Ovary (tissue), 3 donors: Measurements from ENCODE around the gene CFAP20.
"Not testable (repeated sequence)": the region's sequence is repeated elsewhere in the genome, so short reads cannot be mapped to it uniquely, and the experiment has no call there.

Source experiments
- CTCF ChIP-seq, 3 donors: fragments of 450-650 bp in 2 of 3; fragments of 200-600 bp in 1 of 3; IDR thresholded peaks; one replicate each; pipeline versions ENCODE4 v1.5.1 to v1.8.0; 2016 to 2022; ENCODE audit warnings: antibody characterized with exemption in 3 of 3, mild to moderate bottlenecking in 1 of 3
- EP300 ChIP-seq: sonication (generic); formaldehyde crosslinking; IDR thresholded peaks from one replicate; pipeline ENCODE4 v1.6.1; 2017; ENCODE audit warnings: antibody characterized with exemption
- POLR2A ChIP-seq: fragments of 450-650 bp; IDR thresholded peaks from one replicate; pipeline ENCODE4 v1.6.1; 2017; ENCODE audit warnings: antibody characterized with exemption, mild to moderate bottlenecking, moderate library complexity
- donor health status: DM: no; HTN: no; CAD: no.

GRCh38 chr16:58072134-58072533, 57.0 kb downstream of the CFAP20 start:
- not testable (repeated sequence) for TF ChIP-seq POLR2A; CTCF (IDR thresholded peaks at IDR 0.05); EP300
